CD1c-positive myeloid dendritic cell (primary cell): ENCODE measurements around the gene SMAGP.
"Not testable (repeated sequence)": the region's sequence is repeated elsewhere in the genome, so short reads cannot be mapped to it uniquely, and the experiment has no call there.

Experiments
- DNase-seq: peaks from one replicate; pipeline ENCODE4 v3.0.0-alpha.2; 2016; ENCODE audit errors: extremely low spot score

SMAGP gene

GRCh38 chr12:51264297-51264696 is 5.9 kb downstream of the SMAGP start:
- no peak for DNase-seq

GRCh38 chr12:51263341-51263740 is 6.9 kb downstream of the SMAGP start:
- DNase-seq = no peak

DNA sequence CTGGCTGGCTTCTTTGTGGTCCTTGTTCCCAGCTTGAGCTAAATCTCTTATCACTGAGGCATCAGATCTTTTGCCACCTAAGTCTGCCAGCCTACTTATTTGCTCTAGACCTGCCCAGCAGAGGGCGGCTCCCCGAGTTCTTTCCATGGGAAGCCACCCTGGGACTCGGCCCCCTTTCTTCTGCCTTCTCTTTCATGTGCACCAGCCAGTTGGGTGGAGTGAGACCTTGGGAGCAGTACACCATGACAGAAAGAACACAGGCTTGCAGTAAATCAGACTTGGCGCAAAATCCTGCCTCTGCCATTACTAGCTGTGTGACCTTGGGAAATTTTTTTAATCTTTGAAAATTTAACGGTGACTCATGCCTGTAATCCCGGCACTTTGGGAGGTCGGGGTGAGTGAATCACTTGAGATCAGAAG is 7.4 kb downstream of the SMAGP start:
- peak; percentile 44 for DNase-seq

DNA sequence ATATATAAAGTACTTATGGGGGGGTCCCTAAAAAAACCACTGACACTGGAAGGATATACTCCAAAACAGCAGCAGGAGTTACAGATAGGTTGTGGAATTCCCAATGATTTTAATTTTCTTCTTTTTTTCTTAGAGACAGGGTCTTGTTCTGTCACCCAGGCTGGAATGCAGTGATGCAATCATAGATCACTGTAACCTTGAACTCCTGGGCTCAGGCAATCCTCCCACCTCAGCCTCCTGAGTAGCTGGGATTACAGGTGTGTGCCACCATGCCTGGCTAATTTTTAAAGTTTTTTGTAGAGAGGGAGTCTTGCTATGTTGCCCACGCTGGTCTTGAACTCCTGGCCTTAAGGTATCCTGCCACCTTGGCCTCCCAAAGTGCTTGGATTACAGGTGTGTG is 10.6 kb downstream of the SMAGP start:
- DNase-seq = not testable (repeated sequence)

- no peak for DNase-seq
Observed at GRCh38 chr12:51254536-51254935, 15.7 kb downstream of the SMAGP start.

DNA sequence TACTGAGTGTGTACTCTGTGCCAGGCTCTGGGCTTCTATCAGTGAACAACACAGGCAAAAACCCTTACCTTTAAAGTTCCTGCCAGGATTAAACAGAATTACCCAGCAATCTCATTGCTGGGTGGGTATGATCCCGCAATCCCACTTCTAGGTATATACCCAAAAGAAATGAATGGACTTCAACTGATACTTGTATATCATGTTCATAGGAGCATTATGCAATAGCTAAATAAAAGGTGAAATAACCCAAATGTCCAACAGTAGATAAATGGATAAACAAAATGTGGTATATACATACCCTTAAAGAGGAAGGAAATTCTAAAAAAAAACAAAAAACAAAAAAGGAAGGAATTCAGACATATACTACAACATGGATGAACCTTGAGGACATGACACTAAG is 16.9 kb downstream of the SMAGP start:
- DNase-seq = no peak

DNA sequence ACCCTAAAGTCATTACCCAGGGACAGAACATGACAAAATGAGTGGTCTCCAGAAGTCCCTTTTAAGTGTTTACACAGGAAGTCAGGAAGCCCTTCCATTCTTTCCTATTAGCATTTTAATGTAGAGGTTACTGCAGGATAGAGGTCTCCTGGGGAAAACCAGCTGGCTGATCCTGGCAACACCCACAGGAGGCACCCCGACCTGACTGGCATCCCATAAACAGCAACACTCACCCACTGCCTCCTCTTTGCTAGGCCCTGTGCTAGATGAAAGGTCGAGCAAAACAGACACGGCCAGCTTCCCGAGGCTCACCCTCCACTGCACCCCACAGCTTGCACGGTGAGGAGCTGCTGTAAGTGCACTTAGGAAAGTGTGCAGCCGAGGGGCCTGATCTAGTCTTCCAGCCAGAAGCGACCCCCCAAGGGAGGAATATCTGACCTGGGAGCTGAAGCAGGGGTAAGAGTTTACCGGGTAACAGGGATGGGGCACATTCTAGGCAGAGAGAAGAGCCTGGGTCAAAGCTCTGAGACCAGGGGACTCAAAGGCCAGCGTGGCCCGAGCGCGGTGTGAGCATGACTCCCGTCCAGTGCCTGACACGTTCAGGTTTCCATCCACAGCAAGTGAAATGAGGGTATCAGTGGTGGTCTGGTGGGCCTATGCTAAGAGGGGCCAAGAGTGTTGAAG is 22.6 kb downstream of the SMAGP start:
- no peak for DNase-seq

DNA sequence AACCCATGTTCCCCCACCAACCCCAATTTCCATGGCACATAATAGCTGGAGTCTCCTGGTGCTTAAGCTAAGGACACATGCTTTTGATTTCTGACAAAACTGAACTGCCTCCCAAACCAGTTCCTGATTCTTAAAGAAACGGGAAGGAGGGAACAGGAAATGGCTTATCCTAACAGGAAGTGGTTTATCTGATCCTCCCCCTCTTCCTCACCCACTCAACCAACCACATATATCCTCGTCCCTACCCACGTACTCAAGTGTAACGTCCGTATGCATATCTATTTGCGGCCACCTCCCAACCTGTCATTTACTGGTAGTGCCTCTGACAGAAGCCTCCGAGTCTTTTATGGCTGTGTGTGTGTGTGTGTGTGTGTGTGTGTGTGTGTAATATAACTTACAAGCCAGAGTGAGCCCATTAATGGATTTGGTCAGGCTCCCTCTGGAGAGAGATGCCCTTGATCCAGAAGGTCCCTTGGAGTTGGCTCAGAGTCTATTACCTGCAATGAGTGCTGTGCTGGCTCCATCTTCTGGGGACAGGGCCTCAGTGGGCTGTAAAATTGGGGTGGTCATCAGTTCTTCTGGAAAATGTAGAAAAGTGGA is 23.9 kb downstream of the SMAGP start:
- DNase-seq = peak; percentile 93

DNA sequence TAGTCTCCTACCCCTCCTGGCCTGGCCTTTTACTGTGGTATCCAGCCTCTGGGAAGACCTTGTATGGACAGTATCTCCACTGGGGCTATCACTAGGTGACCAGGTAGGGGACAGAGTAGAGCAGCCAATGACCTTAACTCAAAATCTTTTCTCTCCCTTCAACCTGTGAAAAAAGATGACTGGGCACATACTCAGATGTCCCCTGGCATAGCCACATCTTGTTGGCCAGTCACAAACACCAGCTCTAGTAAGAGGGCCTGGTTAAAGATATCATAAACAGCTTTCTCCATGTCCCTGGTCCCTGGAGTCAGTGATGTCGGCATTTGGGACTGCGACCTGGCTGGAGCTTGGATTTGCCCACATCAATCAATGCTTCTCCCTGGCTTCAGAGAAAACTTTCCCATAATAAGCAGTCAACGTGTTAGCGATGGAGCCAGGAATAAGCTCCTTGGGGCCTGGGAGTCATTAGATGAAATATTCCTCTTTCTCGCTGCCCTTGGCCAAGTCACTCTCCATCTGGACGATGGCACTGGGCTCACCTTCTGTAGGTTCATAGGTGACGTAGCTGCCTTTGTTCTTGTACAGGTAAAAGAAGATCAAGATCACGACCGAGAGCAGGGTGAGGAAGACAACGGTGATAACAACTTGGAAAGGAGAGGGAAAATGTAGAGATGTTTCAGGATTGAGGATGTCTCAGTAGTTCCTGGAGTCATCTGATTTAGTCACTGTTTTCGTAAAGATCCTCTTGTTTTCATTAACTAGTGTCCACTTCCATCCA is 24.6 kb downstream of the SMAGP start:
- DNase-seq = no peak

DNA sequence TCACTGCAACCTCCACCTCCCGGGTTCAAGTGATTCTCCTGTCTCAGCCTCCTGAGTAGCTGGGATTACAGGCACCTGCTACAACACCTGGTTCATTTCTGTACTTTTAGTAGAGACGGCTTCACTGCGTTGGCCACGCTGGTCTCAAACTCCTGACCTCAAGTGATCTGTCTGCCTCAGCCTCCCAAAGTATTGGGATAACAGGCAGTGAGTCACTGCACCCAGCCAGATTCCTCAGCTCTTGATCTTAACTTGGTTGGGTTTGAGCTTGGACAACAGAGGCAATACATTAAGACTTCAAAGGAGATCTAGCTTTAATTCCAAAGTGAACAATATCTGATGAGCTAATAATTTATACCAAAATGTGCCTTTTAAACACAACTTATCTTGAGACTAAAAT is 25.9 kb downstream of the SMAGP start:
- no peak for DNase-seq

DNA sequence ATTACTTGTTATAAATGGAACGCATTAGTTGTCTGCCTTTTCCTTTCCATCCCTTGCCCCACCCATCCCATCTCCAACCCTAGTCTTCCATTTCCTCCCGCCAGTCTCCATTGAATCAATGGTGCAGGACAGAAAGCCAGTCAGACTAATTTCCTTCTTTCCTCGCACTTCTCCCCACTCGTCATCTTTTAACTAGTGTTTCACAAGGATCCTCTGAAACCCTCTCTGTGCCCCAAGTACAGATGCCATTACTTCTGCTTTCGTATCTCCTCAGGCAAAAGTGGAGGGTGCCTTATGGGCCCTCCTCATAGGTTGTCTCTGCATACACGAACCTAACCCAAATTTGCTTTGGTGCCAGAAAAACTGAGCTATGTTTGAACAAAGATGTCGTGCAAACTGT is 27.3 kb downstream of the SMAGP start:
- DNase-seq = peak; percentile 75

DNA sequence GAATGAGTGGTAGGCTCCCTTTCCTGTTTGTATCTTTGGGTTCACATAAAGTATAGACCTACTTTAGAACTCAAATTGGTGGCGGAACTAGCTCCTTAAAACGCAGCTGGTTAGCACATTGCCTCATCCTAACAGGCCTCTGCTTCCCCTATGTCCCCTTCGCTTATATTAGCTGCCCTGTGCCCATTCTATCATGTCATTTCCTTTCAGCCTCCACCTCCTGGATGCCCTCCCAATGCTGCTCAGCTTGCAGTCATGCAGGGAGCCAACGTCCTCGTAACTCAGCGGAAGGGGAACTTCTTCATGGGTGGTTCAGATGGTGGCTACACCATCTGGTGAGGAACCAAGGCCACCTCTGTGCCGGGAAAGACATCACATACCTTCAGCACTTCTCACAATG is 28.1 kb downstream of the SMAGP start:
- peak; percentile 82 for DNase-seq

DNA sequence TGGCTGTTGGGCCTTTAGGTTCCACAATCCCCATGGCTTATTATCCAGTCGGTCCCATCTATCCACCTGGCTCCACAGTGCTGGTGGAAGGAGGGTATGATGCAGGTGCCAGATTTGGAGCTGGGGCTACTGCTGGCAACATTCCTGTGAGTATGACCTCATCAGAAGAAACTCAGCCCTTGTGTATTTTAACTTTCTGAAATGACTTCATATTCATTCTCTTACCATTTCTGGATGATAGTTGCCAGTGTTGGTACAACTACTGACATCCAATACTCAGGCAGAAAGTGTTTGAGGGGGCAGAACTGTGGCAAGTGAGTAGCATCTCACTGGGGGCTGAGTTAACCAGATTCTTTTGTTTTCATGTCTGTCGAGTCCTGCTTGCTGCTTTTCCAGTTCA is 29.2 kb downstream of the SMAGP start:
- no peak for DNase-seq

- DNase-seq = peak; percentile 96
Observed at GRCh38 chr12:51238510-51239334, 31.5 kb downstream of the SMAGP start, which contains the start of gene DAZAP2. Gene DAZAP2, plus strand, starts transcription at chr12:51238826. Its CDS starts 82 bp downstream, at chr12:51238908.

GRCh38 chr12:51238037-51238509 is 32.1 kb downstream of the SMAGP start:
- no peak for DNase-seq

GRCh38 chr12:51234530-51234929 is 35.7 kb downstream of the SMAGP start:
- DNase-seq = no peak

GRCh38 chr12:51232642-51233041 is 37.6 kb downstream of the SMAGP start:
- no peak for DNase-seq

DNA sequence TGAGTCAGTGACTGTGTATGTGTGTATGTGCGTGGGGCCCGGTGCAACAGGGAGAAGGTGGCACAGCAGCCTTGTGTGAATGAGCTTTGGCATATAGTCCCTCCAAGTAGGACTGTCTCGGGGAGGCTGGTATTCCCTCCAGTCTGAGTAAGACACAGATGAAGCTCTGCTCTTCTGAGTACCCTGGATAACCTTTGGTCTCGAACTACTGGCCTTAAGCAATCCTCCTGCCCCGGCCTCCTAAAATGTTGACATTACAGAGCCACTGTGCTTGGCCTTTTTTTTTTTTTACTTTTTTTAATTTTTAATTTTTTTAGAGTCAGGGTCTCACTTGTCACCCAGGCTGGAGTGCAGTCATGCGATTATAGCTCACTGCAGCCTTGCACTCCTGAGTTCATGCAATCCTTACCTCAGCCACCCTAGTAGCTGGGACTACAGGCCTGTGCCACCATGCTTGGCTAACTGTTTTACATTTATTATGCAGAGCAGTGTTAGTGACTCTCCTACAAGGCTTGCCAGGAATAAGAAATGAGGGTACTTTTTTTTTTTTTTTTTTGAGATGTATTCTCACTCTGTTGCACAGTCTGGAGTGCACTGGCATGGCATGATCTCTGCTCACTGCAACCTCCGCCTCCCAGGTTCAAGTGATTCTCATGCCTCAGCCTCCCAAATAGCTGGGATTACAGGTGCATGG is 41.0 kb downstream of the SMAGP start:
- no peak for DNase-seq

- no peak for DNase-seq
Observed at GRCh38 chr12:51227962-51228361, 42.3 kb downstream of the SMAGP start.

GRCh38 chr12:51227112-51227511 is 43.1 kb downstream of the SMAGP start:
- DNase-seq = not testable (repeated sequence)

DNA sequence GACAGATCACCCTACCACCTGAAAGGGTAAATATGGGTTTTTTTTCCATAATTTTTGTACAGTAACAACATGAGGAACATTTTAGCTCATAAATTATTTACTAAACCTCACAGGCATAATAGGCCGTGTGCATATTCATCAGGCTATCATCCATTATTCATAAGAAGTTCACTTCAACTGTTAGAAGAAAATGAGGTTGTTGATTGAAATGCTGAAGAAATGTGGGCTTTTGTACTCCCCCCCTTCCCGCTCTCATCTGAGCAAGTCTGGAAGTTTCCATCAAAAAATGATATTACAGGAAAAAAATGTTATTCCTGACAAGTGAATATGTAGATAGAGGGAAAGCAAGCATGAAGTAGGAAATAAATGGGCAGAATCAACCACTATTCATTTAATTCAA is 44.4 kb downstream of the SMAGP start:
- no peak for DNase-seq
